Central memory CD4-positive, alpha-beta T cell (primary cell): ENCODE measurements around the gene OSBP2.

Experiments
- DNase-seq: peaks from one replicate; pipeline ENCODE4 v3.0.0; 2022

Gene OSBP2

DNA sequence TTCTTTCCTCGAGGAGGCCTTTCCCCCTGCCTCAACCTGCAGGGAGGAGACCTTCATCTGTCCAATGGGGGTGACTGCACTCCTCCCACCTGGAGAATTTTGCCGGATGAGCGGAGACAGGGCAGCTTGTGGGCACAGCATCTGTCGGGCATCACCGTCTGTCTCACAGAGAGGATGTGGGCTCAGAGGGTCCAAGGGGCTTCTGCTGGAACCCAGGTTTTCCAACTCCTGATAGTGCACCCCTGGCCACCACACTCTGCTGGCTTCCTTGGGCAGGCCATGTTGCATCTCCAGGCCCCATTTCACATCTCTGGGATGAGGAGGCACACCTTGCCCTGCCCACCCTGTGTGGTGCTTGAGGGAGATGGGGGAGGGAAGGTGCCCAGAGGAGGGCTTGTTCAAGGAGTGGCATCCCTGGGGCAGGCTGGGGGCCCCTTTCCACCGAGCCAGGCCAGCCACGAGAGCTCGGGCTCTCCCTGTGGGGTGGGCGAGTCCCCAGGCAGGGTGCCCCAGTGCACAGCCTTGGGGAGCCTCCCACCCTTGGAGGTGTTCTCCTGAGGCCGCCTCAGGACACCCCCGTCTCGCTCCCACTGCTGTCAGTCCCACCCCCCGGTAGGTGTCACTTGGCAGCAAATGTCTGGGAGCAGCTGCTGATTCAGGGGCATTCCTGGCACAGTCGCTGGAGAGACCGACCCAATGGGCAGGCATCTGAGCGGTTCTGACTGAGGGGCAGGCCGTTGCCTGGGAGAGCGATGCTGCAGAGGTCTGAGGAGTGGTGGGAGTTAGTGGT, 189.7 kb downstream of the OSBP2 start:
- DNase-seq, result no peak

DNA sequence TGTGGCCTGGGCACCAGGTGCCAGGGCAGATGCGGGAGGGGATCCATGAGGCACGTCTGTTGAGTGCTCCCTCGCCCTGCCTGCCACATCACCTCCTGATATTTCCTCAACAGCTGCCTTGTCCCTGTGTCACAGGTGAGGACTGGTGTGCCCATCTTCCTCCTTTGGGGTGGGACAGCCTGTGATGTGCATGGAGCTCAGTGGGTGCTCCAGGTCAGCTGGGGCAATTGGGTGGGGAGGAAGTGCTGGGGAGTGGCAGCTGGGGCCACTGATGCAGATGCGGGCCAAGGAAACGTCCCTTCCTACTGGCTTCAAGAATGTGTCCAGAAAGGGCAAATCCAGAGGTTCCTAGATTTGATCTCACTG, 190.3 kb downstream of the OSBP2 start:
- no peak for DNase-seq

DNA sequence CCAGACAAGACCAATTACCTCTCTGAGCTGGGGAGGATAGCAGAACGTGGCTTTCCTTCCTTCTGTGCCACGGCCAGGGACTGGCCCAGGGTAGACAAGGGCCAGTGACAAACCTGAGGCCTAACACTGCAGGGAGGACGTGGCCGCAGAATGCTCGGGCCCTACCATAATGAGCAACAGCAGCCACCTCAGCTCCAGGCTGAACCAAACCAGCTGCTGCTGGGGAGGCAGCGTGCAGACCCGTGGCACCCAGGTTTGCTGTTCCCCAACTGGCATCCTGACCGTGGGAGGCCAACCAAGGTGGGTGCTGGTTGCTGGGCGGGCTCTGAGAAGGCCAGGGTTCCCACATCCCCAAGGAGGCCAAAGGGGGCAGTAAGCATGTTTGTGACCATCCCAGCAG, 190.9 kb downstream of the OSBP2 start:
- no peak for DNase-seq

DNA sequence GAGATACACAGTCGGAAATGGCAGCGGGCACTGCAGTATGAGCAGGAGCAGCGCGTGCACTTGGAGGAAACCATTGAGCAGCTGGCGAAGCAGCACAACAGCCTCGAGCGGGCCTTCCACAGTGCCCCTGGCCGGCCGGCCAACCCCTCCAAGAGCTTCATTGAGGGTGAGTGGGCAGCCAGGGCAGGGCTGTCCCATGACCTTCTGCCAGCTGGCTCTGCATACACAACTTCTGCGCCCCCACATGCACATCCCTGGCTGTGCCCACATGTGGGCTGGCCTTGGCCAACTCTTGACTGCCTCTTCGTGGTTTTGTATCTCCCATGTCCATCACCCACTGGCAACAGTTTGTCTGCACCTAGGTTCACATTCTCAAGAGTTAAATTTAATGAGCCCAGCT, 192.8 kb downstream of the OSBP2 start:
- DNase-seq, result no peak

DNA sequence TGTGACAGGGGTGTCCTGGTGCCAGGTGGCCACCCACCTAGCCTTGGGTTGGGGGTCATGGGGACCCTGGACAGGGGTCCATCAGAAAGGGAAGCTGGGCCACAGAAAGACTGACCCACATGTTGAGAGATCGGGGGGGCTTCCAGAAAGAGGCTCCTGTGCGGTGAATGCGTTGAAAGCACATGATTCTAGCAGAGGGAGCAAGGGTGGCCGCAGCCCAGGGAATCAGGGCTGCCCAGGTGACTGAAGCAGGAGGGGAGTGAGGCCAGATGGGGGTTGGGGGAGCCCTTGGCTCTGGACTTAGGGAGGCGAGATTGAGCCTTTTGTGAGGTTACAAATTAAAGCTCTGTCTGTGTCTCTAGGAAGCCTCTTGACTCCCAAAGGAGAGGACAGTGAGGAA, 193.2 kb downstream of the OSBP2 start:
- DNase-seq, result no peak

DNA sequence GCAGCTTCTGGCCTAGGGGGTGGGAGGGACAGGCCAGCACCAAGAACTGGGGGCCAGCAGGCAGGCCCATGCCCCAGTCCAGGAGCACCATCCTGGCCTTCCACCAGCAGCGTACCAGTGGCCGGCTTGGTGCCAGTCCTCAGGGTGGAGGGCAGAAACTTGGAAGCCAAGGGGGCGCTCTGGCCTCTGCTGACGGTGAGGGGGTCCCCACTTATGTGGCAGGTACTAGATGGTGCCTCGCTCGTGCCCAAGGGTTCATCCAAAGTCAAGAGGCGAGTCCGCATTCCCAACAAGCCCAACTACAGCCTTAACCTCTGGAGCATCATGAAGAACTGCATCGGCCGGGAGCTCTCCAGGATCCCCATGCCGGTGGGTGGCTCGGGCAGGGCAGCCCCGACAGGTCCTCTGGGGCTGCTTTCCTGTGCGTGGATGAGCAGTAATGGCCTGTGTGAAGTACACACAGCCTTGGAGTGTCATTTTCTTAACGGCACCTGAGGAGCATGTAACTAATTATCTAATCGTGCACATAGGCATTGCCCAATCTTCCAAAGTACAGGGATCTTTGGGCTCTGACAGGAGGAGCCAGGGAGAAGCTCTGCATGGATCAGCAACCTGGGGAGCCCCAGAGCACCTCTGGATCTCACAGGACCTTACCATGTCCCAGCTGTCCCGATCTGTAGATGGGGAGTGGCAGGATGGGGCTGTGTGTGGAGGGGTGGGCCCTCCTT, 194.8 kb downstream of the OSBP2 start:
- no peak for DNase-seq

DNA sequence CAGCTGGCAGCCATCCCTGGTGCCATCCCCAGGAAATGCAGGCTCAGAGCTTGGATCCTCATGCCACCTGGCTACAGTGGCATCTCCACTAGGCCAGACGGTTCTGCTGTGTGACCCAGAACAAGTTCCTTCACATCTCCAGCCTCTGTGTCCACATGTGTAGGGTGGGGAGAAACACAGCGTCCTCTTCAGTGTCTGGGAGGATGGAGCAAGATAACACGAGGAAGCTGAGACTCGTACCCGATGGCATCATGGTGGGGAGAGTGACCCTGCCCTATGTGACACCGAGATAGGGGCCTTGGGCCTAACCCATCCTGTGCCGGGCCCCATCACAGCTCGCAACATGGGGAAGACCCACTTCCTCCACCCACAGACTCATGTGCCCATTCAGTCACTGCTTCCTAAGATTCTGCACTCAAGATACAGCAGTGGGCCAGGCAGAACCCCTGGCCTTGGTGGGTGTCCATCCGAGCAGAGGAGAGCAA, 195.4 kb downstream of the OSBP2 start:
- DNase-seq, result no peak

DNA sequence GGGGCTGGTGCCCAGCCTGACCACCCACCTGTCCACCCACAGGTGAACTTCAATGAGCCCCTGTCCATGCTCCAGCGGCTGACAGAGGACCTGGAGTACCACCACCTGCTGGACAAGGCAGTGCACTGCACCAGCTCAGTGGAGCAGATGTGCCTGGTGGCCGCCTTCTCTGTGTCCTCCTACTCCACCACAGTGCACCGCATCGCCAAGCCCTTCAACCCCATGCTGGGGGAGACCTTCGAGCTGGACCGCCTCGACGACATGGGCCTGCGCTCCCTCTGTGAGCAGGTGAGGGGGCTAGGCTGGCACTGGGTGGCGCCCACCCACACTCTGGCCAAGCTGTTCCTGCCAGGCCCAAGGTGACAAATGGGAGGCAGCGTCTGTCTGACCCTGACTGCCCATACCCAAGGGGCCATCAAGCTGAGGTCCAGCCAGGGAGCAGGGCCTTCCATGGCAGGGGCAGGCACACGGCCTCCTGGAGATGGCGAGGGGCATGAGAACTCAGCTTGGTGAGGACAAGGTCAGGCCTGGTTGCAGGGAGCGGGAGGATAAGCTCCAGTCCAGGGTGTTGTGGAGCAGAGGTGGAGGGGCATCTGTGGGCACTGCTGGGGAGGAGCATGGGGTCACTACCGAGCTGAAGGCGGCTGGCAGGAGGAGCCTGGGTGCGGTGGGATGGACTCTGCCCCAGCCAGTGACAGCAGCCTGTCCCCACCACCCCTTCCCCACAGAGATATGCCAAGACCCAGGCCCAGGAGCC, 196.2 kb downstream of the OSBP2 start:
- peak; percentile 7 for DNase-seq

DNA sequence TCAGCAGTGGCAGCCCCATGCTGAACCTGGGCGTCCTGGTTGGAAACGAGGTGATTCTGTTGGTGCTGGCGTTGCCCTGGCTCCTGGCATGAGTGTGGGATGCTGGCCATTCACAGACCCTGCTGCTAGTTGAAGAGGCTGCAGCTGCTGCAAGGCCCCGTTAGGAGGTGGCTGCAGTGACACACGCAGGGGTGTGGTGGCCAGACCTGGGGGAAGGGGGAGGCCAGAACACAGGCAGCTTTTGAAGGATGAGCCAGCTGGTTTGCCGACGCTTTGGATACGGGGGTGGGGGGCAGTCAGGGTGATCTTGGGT, 196.7 kb downstream of the OSBP2 start:
- DNase-seq, result no peak

DNA sequence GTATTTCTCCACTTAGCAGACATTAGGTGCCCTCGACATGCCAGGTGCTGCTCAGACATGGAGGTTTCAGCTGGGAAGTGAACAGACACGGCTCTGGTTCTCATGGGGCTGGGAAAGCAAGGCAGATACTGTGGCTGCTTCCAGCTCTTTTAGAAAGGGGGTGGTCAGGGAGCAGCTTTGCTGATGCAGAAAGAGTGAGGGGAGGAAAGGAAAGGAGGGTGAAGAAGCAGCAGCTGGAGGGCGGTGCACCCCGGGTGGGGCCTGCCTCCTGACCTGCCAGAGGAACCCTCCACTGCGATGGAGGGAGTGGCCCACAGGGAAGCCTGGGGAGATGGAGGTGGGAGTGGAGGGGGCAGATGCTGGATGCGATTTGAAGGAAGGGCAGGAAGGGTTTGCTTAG, 197.1 kb downstream of the OSBP2 start:
- no peak for DNase-seq

DNA sequence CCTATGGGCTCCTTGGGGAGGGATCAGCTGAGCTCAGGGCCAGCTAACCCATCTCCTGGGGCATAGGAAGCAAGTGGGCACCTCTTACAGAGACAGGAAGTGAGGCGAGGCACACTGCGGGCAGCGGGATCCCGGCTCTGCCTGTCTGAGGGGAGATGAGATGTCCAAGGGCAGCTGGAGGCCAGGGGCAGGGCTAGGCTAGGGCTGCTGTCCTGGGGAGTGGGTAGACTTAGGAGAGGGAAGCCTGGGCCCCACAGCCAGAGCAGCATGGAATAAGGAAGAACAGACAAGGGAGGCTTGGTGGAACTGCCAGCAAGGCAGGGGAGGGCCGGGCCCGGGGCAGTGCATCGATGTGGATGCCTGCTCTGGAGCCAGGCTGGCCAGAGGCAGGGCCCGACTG, 197.6 kb downstream of the OSBP2 start:
- DNase-seq, result no peak

DNA sequence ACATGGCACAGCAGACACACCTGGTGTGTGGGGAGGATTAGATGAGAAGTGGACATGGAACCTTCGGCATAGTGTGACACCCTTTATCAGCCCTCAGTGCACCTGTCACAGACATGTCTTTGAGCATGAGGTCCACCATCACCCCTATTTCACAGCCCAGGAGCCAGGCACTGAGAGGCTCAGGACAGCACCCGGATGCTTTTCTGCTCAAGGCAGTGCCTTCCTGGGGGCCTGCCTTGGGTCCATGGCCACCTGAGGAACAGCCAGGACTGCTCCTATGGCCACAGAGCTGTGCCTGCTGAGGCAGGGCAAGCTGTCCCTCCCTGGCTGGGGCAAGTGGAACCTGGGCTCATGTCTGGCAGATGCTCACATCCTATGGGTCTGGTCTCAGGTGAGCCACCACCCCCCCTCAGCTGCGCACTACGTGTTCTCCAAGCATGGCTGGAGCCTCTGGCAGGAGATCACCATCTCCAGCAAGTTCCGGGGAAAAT, 198.1 kb downstream of the OSBP2 start:
- DNase-seq, result no peak

DNA sequence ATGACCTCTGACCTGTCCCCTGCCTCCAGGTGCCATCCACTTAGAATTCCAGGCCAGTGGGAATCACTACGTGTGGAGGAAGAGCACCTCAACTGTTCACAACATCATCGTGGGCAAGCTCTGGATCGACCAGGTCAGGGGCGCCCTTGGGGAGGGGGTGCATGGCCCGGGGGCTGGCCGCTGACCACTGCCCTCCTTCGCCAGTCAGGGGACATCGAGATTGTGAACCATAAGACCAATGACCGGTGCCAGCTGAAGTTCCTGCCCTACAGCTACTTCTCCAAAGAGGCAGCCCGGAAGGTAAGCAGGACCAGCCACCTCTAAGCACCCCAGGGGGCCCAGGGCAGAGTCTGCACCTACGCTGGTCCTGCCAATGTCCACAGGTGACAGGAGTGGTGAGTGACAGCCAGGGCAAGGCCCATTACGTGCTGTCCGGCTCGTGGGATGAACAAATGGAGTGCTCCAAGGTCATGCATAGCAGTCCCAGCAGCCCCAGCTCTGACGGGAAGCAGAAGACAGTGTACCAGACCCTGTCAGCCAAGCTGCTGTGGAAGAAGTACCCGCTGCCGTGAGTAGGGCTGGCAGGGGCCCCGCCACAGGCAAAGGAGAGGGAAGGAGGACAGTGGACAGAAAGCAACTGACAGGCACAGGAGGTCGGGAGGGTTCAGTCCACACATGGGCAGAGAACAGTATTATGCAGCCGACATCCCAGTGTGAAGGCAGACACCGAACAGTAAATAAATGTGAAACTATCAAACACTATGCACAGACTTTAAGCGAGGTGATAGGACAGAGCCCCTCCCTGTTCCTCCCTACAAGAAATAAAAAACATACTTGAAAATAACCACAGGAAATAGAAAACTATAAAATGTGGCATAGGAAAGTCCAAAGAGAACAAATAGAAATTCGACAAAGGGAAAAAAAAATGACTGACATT, 199.0 kb downstream of the OSBP2 start:
- DNase-seq, result peak; percentile 5

DNA sequence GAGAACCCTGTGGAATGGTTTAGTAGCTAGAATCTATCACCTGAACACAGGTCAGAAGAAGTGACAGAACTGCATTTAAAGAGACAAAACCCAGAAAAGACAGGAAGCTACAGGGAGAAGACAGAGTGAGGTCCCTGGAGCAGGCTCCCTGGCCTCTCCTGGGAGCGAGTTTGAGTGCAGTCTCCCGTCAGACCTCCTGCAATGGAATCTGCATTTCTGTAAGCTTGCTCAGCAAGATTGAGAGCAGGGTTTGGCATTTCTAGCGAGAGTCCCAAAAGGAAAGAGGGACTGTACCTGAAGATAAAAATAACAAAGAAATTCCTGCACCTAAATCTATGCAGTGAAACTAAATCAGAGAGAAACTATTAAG, 199.7 kb downstream of the OSBP2 start:
- no peak for DNase-seq

DNA sequence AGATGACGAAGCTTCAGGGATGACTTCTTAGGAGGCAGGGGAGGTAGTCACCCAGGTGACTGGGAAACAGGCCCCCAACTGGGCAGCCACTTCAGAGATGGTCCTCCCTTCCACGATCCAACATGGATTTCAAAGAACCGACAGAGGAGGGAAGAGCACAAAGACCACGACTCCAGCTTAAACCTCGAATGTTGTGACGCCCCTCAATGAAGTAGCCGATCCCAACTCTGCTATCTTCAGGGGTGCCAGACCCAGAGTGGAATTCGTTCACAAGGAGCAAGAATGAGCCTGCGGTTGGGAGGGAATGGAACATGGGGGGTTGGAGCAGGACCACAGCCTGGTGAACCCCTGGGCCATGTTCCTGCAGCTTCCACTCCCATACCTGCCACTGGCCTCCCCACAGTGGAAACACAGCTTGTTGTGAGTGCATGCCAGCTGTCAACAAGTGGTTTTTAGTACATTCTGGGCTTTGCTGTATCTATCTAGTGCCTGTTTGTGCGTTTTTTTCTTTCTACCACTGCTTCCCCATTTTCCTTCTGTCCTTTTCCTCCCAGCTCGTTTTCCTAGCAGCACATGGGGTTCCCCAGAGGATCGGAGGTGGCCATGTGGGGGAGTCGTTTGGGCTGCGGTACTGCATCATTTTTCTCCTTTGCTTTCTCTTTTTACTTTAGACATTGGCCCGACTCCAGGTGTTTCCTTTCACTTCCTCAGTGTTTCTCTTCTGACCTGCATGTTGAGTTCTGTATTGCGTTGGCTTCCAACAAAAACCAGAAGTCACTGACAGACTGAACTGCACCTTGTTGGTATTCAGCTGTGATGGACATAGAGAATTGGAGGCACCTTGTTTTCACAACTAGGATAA, 208.1 kb downstream of the OSBP2 start:
- no peak for DNase-seq

DNA sequence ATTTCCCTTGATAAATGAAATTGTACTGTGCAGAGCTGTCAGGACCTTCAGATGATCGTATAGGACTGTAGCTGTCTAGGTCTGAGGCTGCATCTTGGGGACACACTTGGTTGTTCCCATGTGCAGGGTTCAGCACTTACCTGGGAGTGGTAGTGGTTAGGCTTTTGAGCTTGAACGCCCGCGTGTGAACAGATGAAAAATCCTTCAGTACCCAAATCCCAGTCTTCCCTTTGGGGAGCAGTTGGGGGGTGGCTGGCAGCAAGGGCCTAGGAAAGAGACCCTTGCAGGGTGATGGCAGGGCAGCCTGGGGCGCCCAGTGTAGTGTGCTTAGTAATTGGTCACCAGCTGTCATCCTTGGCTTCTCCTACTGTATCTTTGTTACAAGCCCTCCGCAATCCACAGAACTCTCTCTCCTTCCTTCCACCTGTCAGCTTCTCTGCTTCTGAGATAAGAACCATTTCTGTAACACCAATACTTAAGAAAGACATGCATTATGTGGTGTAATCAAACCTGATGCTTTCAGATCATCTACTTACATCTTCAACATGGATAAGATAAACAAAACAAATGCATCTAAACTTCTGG, 209.3 kb downstream of the OSBP2 start:
- no peak for DNase-seq

DNA sequence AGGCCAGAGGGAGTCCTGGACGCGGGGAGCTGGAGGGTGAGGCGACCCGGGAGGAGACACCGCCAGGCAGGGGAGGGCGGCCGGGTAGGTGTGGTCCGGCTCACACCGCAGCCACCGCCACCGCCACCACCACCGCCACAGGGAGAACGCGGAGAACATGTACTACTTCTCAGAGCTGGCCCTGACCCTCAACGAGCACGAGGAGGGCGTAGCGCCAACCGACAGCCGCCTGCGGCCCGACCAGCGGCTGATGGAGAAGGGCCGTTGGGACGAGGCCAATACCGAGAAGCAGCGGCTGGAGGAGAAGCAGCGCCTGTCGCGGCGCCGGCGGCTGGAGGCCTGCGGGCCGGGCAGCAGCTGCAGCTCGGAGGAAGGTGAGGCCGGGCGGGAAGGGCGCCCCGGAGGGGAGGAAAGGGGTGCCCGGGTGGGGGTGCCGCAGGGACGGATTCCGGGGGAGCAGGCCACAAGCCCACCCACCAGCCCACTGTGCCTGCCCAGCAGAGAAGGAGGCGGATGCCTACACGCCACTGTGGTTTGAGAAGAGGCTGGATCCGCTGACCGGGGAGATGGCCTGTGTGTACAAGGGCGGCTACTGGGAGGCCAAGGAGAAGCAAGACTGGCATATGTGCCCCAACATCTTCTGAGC, 211.1 kb downstream of the OSBP2 start:
- DNase-seq, result no peak

DNA sequence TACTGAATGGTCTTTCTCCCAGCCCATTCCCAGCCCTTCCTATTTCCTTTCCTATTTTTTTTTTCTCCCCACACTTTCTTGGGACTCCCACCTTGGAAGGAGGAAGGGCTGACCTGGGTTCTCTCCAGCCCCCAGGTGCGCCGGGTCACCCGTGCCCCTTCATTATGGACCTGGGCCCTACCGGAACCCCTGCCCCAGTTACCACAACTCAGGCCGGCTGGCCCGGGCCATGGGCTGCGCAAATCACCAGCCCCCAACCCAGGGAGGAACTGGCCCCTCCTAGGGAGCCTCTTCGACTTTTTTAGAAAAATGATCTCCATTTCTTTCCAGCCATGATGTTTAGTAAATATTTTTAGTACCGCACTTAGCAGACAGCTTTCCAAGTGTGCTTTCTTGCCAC, 211.7 kb downstream of the OSBP2 start:
- DNase-seq, result no peak

DNA sequence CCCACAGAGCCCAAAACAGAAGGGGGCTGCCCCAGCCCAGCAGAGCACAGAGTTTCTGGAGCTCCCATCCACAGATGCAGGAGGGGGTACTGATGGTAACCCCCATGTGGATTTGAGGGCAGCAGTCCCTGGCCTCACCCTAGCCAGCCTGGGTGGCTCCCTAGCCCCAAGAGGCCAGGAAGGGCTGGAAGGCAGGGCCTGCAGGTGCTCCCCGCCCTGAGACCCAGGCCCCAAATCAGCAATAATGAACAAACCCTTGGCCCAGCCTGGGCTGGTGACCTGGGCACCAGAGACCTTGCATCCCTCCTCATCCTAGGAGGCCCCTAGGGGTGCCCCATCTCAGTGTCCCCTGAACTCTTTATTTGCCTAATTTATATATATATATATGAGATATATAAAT, 212.3 kb downstream of the OSBP2 start:
- no peak for DNase-seq

DNA sequence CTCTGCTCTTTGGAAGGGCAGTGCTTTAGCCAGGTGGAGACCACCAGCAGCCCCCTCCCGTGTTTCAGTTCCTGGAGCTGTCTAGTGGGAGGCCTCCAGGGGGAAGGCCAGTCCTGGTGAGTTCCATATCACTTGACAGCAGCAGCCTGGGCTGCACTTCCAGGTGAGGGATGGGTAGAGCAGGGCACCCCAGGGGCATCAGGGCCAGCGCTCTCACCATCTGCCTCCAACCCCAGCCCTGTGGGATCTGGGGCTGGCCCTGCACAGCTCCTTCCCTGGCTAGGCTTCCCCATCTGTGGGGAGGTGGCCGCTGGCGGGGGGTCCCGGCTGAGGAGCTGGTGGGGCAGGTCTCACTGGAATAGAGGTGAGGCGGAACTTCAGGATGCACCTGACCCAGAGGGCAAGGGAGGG, 213.4 kb downstream of the OSBP2 start:
- no peak for DNase-seq

DNA sequence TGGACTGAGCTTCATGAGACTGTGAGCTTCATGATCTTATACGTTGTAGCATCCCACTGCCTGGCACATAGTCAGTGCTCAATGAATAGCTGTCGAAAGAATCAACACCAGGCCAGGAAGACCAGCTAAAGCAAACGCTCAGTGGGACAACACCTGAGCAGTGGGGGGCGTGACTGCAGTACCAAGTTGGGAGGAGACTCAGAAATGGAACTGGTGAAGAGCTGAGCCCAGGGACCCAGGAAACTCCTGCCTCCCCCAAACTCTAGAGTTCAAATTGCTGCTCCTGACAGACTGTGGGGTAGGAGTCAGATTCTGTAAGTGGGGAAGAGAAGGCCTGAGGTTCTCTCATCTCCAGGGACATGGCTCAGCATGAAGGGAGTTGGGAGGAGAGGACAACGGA, 214.6 kb downstream of the OSBP2 start:
- no peak for DNase-seq
